WTC11 (cell line): ENCODE results near the gene FOXA1. TPM values are rescaled to one million over a fixed set of nuclear protein-coding genes. Genes with fewer than 3 reads are reported as not detected.

Source experiments
- ATAC-seq: fragments of 200-7000 bp; cut with Tn5 transposase; 2 replicates; pipeline ENCODE4 v1.10.0; 2021; ENCODE audit warnings: mild to moderate bottlenecking, moderate library complexity
- Bru-seq: library from RNA; stranded (reverse); fragments of 400-500 nt; gene quantifications from one replicate; lab custom pipeline; 2021; lab: Mats Ljungman, UMichigan
- CTCF ChIA-PET: fragments of 300-600 bp; sonication (Branson Sonifier 250); formaldehyde crosslinking; loops from one replicate; lab custom pipeline; 2021; ENCODE audit warnings: antibody characterized with exemption; lab: Charles Lee
- POLR2A ChIA-PET: fragments of 350-600 bp; sonication (Branson Sonifier 250); formaldehyde crosslinking; loops from one replicate; lab custom pipeline; 2021; ENCODE audit warnings: antibody characterized with exemption; lab: Charles Lee
- DNase-seq: peaks from one replicate; pipeline ENCODE4 v3.0.0; 2021; ENCODE audit warnings: low spot score
- H3K27ac Mint-ChIP-seq: 2 replicates; pipeline ENCODE4 v1.8.0; 2021; ENCODE audit warnings: mixed read lengths
- H3K27me3 Mint-ChIP-seq: 2 replicates; pipeline ENCODE4 v1.8.0; 2021; ENCODE audit warnings: low read depth, mild to moderate bottlenecking, moderate library complexity, mixed read lengths
- H3K36me3 Mint-ChIP-seq: 2 replicates; pipeline ENCODE4 v1.8.0; 2021; ENCODE audit warnings: mixed read lengths
- H3K4me1 Mint-ChIP-seq: 2 replicates; pipeline ENCODE4 v1.8.0; 2022; ENCODE audit warnings: mixed read lengths
- H3K4me3 Mint-ChIP-seq: 2 replicates; pipeline ENCODE4 v1.8.0; 2021; ENCODE audit warnings: mild to moderate bottlenecking, moderate library complexity, mixed read lengths
- H3K9me3 Mint-ChIP-seq: 2 replicates; pipeline ENCODE4 v1.8.0; 2021; ENCODE audit warnings: mixed read lengths
- CREM ChIP-seq: sonication (generic); formaldehyde crosslinking; IDR thresholded peaks from 2 replicates; pipeline ENCODE4 v1.8.1; 2022; ENCODE audit warnings: mild to moderate bottlenecking, missing genetic modification reagents, moderate library complexity
- ELF4 ChIP-seq: sonication (generic); formaldehyde crosslinking; IDR thresholded peaks from 2 replicates; pipeline ENCODE4 v1.8.1; 2022; ENCODE audit warnings: low read depth, mild to moderate bottlenecking, moderate library complexity, missing genetic modification reagents
- FOXJ3 ChIP-seq: sonication (generic); formaldehyde crosslinking; IDR thresholded peaks from 2 replicates; pipeline ENCODE4 v1.9.0; 2021; ENCODE audit warnings: missing genetic modification reagents, mild to moderate bottlenecking, borderline replicate concordance
- FOXP1 ChIP-seq: sonication (generic); formaldehyde crosslinking; IDR thresholded peaks from 2 replicates; pipeline ENCODE4 v1.8.0; 2022; ENCODE audit warnings: missing genetic modification reagents, mild to moderate bottlenecking, moderate library complexity, borderline replicate concordance
- JAZF1 ChIP-seq: fragments of 250-450 bp; sonication (Bioruptor Pico); IDR thresholded peaks from 2 replicates; pipeline ENCODE4 v1.9.0; 2021; ENCODE audit warnings: moderate library complexity, mild to moderate bottlenecking, inconsistent platforms
- JUN ChIP-seq: sonication (generic); formaldehyde crosslinking; IDR thresholded peaks from 2 replicates; pipeline ENCODE4 v1.8.0; 2023; ENCODE audit warnings: mild to moderate bottlenecking, missing genetic modification reagents
- TEAD1 ChIP-seq: sonication (generic); formaldehyde crosslinking; IDR thresholded peaks from 2 replicates; pipeline ENCODE4 v1.8.0; 2022; ENCODE audit warnings: mild to moderate bottlenecking, missing genetic modification reagents
- TP53 ChIP-seq: sonication (generic); formaldehyde crosslinking; IDR thresholded peaks from 2 replicates; pipeline ENCODE4 v1.8.1; 2023; ENCODE audit warnings: mild to moderate bottlenecking, missing genetic modification reagents
- ZNF138 ChIP-seq: sonication (generic); formaldehyde crosslinking; conservative IDR thresholded peaks from 2 replicates; pipeline ENCODE4 v1.8.1; 2022; ENCODE audit warnings: mild to moderate bottlenecking, moderate library complexity, missing genetic modification reagents
- ZNF219 ChIP-seq: sonication (generic); formaldehyde crosslinking; IDR thresholded peaks from 2 replicates; pipeline ENCODE4 v1.8.0; 2023; ENCODE audit warnings: missing genetic modification reagents, mild to moderate bottlenecking, borderline replicate concordance
- ZNF263 ChIP-seq: sonication (generic); formaldehyde crosslinking; IDR thresholded peaks from 2 replicates; pipeline ENCODE4 v1.8.1; 2022; ENCODE audit warnings: low read depth, mild to moderate bottlenecking, moderate library complexity, missing genetic modification reagents
- ZNF317 ChIP-seq: sonication (generic); formaldehyde crosslinking; IDR thresholded peaks from 2 replicates; pipeline ENCODE4 v1.8.1; 2023; ENCODE audit warnings: low read depth, mild to moderate bottlenecking, moderate library complexity, missing genetic modification reagents, borderline replicate concordance
- ZNF396 ChIP-seq: fragments of 250-450 bp; sonication (Bioruptor Pico); IDR thresholded peaks from 2 replicates; pipeline ENCODE4 v1.8.0; 2021; ENCODE audit warnings: mild to moderate bottlenecking, moderate library complexity, borderline replicate concordance
- ZNF671 ChIP-seq: fragments of 250-450 bp; sonication (Bioruptor Pico); IDR thresholded peaks from 2 replicates; pipeline ENCODE4 v1.8.0; 2021; ENCODE audit warnings: mild to moderate bottlenecking
- long read RNA-seq, 3 experiments: library from RNA in 1 of 3; library from capped mRNA in 1 of 3; library from polyadenylated mRNA in 1 of 3; unstranded in 2 of 3; stranded (forward) in 1 of 3; transcript quantifications; one replicate each; pipeline ENCODE4 v2.0.0, GENCODE V29; 2021
- total RNA-seq: library from RNA; stranded (reverse); gene quantifications from 3 replicates; pipeline ENCODE4 v1.2.3, GENCODE V29; 2021
- TF ChIP-seq, protein P1 (sequence below): sonication (generic); formaldehyde crosslinking; IDR thresholded peaks from 2 replicates; pipeline ENCODE4 v1.8.0; 2023; ENCODE audit warnings: missing genetic modification reagents, mild to moderate bottlenecking, borderline replicate concordance
- TF ChIP-seq, protein P2 (sequence below): fragments of 250-450 bp; sonication (Bioruptor Pico); IDR thresholded peaks from 2 replicates; pipeline ENCODE4 v2.1.2; 2022; ENCODE audit warnings: mild to moderate bottlenecking, moderate library complexity
- TF ChIP-seq, protein P3 (sequence below): sonication (generic); formaldehyde crosslinking; IDR thresholded peaks from 2 replicates; pipeline ENCODE4 v1.8.0; 2022; ENCODE audit warnings: mild to moderate bottlenecking, missing genetic modification reagents
- TF ChIP-seq, protein P4 (sequence below): fragments of 200-600 bp; IDR thresholded peaks from 2 replicates; pipeline ENCODE4 v1.8.0; 2022; ENCODE audit warnings: antibody characterized with exemption
- TF ChIP-seq, protein P5 (sequence below): sonication (generic); formaldehyde crosslinking; IDR thresholded peaks from 2 replicates; pipeline ENCODE4 v1.8.1; 2023; ENCODE audit warnings: mild to moderate bottlenecking, missing genetic modification reagents

FOXA1 gene
- 0.21 to 0.34 TPM (median 0.28 TPM) in 3 replicates for total RNA-seq
- percentile 15 among the genes with signal in this experiment for Bru-seq, nascent RNA
- long read RNA-seq, experiment 1, result 0 reads
- long read RNA-seq, experiment 2, result 0 reads
- long read RNA-seq, experiment 3, result 0 reads

DNA sequence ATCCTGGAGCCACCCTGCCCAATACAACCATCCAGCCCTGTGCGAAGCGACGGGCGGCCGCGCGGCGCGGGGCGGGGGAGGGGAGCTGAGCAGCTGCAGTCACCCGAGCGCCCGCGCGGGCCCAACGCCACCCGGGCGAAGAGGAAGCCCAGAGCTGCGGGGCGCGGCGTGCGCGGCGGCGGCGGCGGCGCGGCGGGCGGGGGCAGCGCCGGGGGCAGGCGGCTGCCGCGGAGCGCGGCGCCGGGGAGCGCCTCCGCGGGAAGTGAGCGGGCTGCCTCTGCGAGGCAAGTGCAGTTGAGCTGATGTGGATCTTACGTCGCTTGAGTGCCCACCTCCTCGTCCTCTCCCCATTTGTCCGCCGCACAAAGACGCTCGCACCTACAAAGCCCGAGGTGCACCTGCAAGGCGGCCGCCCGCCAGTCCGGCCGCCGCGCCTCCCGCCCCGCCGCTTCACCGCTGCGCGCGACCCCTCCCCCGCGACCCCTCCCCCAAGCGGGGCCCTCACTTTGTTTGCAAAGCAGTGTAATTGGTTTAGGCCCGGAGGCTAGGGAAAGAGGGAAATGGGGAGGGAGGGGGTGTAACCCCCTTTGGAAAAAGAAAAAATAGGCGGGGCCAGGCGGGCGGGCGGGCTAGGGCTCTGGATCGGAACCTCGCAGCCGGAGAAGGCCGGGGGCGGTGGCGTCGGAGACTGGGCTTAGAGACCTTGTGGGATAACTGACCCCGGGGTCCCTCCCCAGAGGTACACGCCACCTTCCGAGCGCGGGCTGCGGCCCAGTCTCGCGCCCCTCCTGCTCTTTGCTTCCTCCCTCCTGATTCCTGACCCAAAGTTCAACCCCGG is at the start of gene FOXA1, which contains the start of gene TTC6:
Gene FOXA1, minus strand, starts transcription at position 279 of the 838 bp plus-strand sequence. Its CDS starts 277 bp downstream, at position 2.
Gene TTC6, plus strand, starts transcription at position 659 of the 838 bp plus-strand sequence. CDS start 26,436 bp downstream, outside the sequence.
- Mint-ChIP-seq H3K4me3 (peak within 1 kb of the TSS; percentile 80), H3K4me1 (peaks cover 59% of the 10 kb centered on the region), H3K27me3 (peaks cover 95% of the 10 kb centered on the region), H3K36me3 (no peaks in the 10 kb centered on the region), H3K9me3 (no peaks in the 10 kb centered on the region), H3K27ac (no peak within 1 kb of the TSS)
- ChIA-PET CTCF (interaction anchor here (0.6 to 2.3 kb wide), 9 partner anchors 10 to 1073 kb away, joined by 3 to 12 read pairs (median 5); no protein-coding TSS in a partner anchor), POLR2A (no interaction called here)
- ATAC-seq (peak; percentile 7), DNase-seq (peak; percentile 64)
- TF ChIP-seq FOXP1 (CRISPR knock-in tag) (no peak), FOXJ3 (CRISPR knock-in tag) (no peak), ZNF138 (CRISPR knock-in tag) (no peak), ELF4 (no peak)
- TF ChIP-seq, protein P1, sequence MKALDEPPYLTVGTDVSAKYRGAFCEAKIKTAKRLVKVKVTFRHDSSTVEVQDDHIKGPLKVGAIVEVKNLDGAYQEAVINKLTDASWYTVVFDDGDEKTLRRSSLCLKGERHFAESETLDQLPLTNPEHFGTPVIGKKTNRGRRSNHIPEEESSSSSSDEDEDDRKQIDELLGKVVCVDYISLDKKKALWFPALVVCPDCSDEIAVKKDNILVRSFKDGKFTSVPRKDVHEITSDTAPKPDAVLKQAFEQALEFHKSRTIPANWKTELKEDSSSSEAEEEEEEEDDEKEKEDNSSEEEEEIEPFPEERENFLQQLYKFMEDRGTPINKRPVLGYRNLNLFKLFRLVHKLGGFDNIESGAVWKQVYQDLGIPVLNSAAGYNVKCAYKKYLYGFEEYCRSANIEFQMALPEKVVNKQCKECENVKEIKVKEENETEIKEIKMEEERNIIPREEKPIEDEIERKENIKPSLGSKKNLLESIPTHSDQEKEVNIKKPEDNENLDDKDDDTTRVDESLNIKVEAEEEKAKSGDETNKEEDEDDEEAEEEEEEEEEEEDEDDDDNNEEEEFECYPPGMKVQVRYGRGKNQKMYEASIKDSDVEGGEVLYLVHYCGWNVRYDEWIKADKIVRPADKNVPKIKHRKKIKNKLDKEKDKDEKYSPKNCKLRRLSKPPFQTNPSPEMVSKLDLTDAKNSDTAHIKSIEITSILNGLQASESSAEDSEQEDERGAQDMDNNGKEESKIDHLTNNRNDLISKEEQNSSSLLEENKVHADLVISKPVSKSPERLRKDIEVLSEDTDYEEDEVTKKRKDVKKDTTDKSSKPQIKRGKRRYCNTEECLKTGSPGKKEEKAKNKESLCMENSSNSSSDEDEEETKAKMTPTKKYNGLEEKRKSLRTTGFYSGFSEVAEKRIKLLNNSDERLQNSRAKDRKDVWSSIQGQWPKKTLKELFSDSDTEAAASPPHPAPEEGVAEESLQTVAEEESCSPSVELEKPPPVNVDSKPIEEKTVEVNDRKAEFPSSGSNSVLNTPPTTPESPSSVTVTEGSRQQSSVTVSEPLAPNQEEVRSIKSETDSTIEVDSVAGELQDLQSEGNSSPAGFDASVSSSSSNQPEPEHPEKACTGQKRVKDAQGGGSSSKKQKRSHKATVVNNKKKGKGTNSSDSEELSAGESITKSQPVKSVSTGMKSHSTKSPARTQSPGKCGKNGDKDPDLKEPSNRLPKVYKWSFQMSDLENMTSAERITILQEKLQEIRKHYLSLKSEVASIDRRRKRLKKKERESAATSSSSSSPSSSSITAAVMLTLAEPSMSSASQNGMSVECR, result no peak

DNA sequence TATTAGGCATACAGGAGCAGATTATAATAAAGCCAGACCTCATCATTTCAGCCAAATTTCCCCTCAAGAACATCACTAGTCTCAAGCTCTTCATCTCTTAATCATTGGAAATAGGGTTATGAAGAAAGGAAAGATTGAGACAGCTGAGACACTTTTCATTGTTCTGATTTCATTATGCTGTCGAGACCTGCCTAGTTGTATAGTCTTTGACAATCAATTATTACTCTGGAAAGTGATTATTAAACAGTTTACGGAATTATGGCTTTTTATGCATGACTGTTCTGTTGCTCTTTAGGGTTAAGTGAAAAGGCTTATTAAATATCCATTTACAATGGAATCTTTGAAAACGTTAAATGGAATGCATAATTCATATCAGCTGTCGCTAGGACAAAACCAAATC is 48.7 kb upstream of the FOXA1 start:
- ATAC-seq (no peak), DNase-seq (no peak)
- Mint-ChIP-seq H3K27ac (no peak overlapping the region), H3K36me3 (no peaks in the 10 kb centered on the region), H3K4me3 (no peak overlapping the region), H3K9me3 (no peaks in the 10 kb centered on the region), H3K27me3 (no peaks in the 10 kb centered on the region; the same call in 1 of the 2 replicates), H3K4me1 (no peaks in the 10 kb centered on the region)
- POLR2A ChIA-PET, result no interaction called here
- CTCF ChIA-PET, result no interaction called here
- TF ChIP-seq CREM (CRISPR knock-in tag) (no peak), JAZF1 (CRISPR knock-in tag) (no peak), FOXP1 (CRISPR knock-in tag) (no peak), ZNF671 (no peak), TP53 (CRISPR knock-in tag) (no peak), ZNF396 (CRISPR knock-in tag) (no peak)
- TF ChIP-seq, protein P2, sequence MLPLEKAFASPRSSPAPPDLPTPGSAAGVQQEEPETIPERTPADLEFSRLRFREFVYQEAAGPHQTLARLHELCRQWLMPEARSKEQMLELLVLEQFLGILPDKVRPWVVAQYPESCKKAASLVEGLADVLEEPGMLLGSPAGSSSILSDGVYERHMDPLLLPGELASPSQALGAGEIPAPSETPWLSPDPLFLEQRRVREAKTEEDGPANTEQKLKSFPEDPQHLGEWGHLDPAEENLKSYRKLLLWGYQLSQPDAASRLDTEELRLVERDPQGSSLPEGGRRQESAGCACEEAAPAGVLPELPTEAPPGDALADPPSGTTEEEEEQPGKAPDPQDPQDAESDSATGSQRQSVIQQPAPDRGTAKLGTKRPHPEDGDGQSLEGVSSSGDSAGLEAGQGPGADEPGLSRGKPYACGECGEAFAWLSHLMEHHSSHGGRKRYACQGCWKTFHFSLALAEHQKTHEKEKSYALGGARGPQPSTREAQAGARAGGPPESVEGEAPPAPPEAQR (CRISPR knock-in tag), result no peak

DNA sequence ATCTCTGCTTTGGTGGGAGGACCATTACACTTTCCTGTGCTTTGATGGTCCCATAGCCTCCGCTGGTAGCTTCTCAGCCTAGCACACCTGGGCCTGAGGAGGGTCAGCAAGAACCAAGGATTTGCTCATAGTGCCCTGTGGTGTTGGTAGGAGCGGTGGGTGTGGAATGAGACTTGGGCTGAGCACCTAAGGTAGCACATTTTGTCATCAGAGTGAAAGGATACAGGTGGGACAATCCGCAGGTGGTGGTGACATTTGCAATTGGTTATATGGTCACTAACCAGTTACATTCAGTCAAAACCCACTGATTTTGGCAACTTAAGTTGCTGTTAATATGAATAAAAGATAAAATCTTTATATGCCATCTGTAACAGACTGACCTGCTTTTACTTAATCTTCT is 47.1 kb upstream of the FOXA1 start:
- ChIA-PET CTCF (interaction anchor here (1.0 to 1.3 kb wide), 2 partner anchors 31 to 232 kb away, joined by 3 read pairs; no protein-coding TSS in a partner anchor), POLR2A (no interaction called here)
- ATAC-seq (no peak), DNase-seq (no peak)
- no peaks in the 10 kb centered on the region for H3K36me3 Mint-ChIP-seq
- no peak overlapping the region for H3K27ac Mint-ChIP-seq
- H3K4me3 Mint-ChIP-seq, result no peak overlapping the region
- no peaks in the 10 kb centered on the region for H3K4me1 Mint-ChIP-seq
- no peaks in the 10 kb centered on the region for H3K9me3 Mint-ChIP-seq
- H3K27me3 Mint-ChIP-seq, result no peaks in the 10 kb centered on the region; the same call in 1 of the 2 replicates
- TF ChIP-seq, protein P3, sequence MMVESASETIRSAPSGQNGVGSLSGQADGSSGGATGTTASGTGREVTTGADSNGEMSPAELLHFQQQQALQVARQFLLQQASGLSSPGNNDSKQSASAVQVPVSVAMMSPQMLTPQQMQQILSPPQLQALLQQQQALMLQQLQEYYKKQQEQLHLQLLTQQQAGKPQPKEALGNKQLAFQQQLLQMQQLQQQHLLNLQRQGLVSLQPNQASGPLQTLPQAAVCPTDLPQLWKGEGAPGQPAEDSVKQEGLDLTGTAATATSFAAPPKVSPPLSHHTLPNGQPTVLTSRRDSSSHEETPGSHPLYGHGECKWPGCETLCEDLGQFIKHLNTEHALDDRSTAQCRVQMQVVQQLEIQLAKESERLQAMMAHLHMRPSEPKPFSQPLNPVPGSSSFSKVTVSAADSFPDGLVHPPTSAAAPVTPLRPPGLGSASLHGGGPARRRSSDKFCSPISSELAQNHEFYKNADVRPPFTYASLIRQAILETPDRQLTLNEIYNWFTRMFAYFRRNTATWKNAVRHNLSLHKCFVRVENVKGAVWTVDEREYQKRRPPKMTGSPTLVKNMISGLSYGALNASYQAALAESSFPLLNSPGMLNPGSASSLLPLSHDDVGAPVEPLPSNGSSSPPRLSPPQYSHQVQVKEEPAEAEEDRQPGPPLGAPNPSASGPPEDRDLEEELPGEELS (CRISPR knock-in tag), result no peak
- TF ChIP-seq, protein P4, sequence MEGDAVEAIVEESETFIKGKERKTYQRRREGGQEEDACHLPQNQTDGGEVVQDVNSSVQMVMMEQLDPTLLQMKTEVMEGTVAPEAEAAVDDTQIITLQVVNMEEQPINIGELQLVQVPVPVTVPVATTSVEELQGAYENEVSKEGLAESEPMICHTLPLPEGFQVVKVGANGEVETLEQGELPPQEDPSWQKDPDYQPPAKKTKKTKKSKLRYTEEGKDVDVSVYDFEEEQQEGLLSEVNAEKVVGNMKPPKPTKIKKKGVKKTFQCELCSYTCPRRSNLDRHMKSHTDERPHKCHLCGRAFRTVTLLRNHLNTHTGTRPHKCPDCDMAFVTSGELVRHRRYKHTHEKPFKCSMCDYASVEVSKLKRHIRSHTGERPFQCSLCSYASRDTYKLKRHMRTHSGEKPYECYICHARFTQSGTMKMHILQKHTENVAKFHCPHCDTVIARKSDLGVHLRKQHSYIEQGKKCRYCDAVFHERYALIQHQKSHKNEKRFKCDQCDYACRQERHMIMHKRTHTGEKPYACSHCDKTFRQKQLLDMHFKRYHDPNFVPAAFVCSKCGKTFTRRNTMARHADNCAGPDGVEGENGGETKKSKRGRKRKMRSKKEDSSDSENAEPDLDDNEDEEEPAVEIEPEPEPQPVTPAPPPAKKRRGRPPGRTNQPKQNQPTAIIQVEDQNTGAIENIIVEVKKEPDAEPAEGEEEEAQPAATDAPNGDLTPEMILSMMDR, result no peak
- TF ChIP-seq ZNF317, result no peak
- TF ChIP-seq TEAD1 (CRISPR knock-in tag), result no peak
- TF ChIP-seq, protein P5, sequence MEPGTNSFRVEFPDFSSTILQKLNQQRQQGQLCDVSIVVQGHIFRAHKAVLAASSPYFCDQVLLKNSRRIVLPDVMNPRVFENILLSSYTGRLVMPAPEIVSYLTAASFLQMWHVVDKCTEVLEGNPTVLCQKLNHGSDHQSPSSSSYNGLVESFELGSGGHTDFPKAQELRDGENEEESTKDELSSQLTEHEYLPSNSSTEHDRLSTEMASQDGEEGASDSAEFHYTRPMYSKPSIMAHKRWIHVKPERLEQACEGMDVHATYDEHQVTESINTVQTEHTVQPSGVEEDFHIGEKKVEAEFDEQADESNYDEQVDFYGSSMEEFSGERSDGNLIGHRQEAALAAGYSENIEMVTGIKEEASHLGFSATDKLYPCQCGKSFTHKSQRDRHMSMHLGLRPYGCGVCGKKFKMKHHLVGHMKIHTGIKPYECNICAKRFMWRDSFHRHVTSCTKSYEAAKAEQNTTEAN (CRISPR knock-in tag), result no peak
- no peak for TF ChIP-seq ZNF219 (CRISPR knock-in tag)
- TF ChIP-seq JUN, result no peak
- no peak for TF ChIP-seq ZNF263 (CRISPR knock-in tag)
